Progenitor cell of endocrine pancreas (in vitro differentiated cells): ENCODE data around the gene KCNIP1. TPM values are rescaled to one million over a fixed set of nuclear protein-coding genes. Genes with fewer than 3 reads are reported as not detected.

Experiments
- DNase-seq: peaks from one replicate; pipeline ENCODE4 v3.0.0; 2021; ENCODE audit warnings: low spot score; ENCODE audit not compliant: unreplicated experiment
- H3K27ac Mint-ChIP-seq: 2 replicates; pipeline ENCODE4 v1.8.0; 2021; ENCODE audit warnings: mild to moderate bottlenecking, moderate library complexity, mixed read lengths
- H3K27me3 Mint-ChIP-seq: 2 replicates; pipeline ENCODE4 v1.8.0; 2021; ENCODE audit warnings: mixed read lengths
- H3K36me3 Mint-ChIP-seq: 2 replicates; pipeline ENCODE4 v1.8.0; 2022; ENCODE audit warnings: mixed read lengths; ENCODE audit not compliant: insufficient read depth
- H3K4me1 Mint-ChIP-seq: 2 replicates; pipeline ENCODE4 v1.8.0; 2021; ENCODE audit warnings: low read depth, mixed read lengths
- H3K4me3 Mint-ChIP-seq: 2 replicates; pipeline ENCODE4 v1.8.0; 2021; ENCODE audit warnings: low read depth, mild to moderate bottlenecking, moderate library complexity, mixed read lengths
- H3K9me3 Mint-ChIP-seq: 2 replicates; pipeline ENCODE4 v1.8.0; 2021; ENCODE audit warnings: low read depth, mixed read lengths
- total RNA-seq: library from RNA; stranded (reverse); gene quantifications from 2 replicates; pipeline ENCODE4 v1.2.1, GENCODE V29; 2021
- TF ChIP-seq, protein P1 (sequence below): fragments of 200-600 bp; sonication (generic); IDR thresholded peaks from one replicate; pipeline ENCODE4 v1.5.0; 2021; ENCODE audit warnings: antibody characterized with exemption, mild to moderate bottlenecking; ENCODE audit not compliant: unreplicated experiment

The KCNIP1 gene
- total RNA-seq, 1 donor from 2014 or later = 18.2 TPM

DNA sequence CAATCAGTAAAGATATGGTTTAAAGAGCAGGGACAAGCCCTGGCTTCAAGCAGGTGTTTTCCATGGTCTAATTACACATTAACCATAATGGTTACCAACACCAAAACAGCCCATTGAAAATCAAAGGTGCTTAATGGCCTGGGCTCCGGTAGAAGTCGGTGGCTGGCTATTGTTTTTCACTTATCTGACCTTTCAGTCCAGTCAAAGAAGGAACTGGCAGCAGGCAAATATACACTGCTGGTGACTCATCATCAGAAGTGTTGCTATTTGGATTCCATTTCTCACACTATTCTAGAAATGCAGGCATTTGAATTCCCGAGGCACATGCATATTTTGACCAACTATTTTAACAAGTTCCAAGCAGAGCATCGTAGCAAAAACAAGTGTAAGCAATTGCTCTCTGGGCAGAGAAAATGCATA lies 253.4 kb downstream of the KCNIP1 start:
- Mint-ChIP-seq H3K27ac (peak overlapping the region; percentile 92), H3K9me3 (peaks cover 3% of the 10 kb centered on the region), H3K4me3 (no peak overlapping the region), H3K27me3 (peaks cover 3% of the 10 kb centered on the region), H3K4me1 (peaks cover 41% of the 10 kb centered on the region), H3K36me3 (no peaks in the 10 kb centered on the region)
- no peak for DNase-seq
- TF ChIP-seq, protein P1, sequence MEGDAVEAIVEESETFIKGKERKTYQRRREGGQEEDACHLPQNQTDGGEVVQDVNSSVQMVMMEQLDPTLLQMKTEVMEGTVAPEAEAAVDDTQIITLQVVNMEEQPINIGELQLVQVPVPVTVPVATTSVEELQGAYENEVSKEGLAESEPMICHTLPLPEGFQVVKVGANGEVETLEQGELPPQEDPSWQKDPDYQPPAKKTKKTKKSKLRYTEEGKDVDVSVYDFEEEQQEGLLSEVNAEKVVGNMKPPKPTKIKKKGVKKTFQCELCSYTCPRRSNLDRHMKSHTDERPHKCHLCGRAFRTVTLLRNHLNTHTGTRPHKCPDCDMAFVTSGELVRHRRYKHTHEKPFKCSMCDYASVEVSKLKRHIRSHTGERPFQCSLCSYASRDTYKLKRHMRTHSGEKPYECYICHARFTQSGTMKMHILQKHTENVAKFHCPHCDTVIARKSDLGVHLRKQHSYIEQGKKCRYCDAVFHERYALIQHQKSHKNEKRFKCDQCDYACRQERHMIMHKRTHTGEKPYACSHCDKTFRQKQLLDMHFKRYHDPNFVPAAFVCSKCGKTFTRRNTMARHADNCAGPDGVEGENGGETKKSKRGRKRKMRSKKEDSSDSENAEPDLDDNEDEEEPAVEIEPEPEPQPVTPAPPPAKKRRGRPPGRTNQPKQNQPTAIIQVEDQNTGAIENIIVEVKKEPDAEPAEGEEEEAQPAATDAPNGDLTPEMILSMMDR = no peak

GRCh38 chr5:170757669-170758068 lies 253.8 kb downstream of the KCNIP1 start:
- Mint-ChIP-seq H3K4me3 (peak overlapping the region; percentile 20), H3K27ac (peak overlapping the region; percentile 92), H3K27me3 (peaks cover 1% of the 10 kb centered on the region), H3K9me3 (peaks cover 3% of the 10 kb centered on the region), H3K36me3 (no peaks in the 10 kb centered on the region), H3K4me1 (peaks cover 40% of the 10 kb centered on the region)
- no peak for DNase-seq
- TF ChIP-seq, protein P1 = no peak

DNA sequence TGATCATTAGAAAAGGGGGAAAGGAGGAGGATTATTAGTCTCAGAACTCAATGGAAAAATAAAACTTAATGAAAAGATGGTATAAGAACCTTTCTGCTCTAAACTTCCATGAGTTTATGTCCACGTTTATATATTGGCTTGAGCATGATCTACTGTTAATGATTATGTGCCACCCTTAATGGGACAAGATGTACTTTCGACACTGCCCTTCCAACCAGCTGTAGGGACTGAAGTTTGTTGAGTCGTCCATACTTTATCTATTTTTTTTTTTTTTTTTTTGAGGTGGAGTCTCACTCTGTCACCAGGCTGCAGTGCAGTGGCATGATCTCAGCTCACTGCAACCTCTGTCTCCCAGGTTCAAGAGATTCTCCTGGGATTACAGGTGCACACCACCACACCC lies 254.7 kb downstream of the KCNIP1 start:
- Mint-ChIP-seq H3K27ac (peak overlapping the region; percentile 92), H3K27me3 (no peaks in the 10 kb centered on the region)

GRCh38 chr5:170760113-170760512 lies 256.3 kb downstream of the KCNIP1 start:
- no peak for DNase-seq
- Mint-ChIP-seq H3K36me3 (no peaks in the 10 kb centered on the region), H3K9me3 (peaks cover 3% of the 10 kb centered on the region), H3K27ac (no peak overlapping the region), H3K4me3 (no peak overlapping the region), H3K4me1 (peaks cover 35% of the 10 kb centered on the region), H3K27me3 (no peaks in the 10 kb centered on the region)
- TF ChIP-seq, protein P1 = no peak

More for the DNA sequence above, 254.7 kb downstream of the KCNIP1 start:
- DNase-seq = no peak
- Mint-ChIP-seq H3K4me1 (peaks cover 38% of the 10 kb centered on the region), H3K9me3 (peaks cover 3% of the 10 kb centered on the region), H3K4me3 (no peak overlapping the region), H3K36me3 (no peaks in the 10 kb centered on the region)
- TF ChIP-seq, protein P1 = no peak

GRCh38 chr5:170761048-170761707 lies 257.4 kb downstream of the KCNIP1 start:
- DNase-seq = no peak
- H3K27ac Mint-ChIP-seq = no peak overlapping the region
- peaks cover 3% of the 10 kb centered on the region for H3K9me3 Mint-ChIP-seq
- H3K36me3 Mint-ChIP-seq = no peaks in the 10 kb centered on the region
- TF ChIP-seq, protein P1 = no peak
- H3K4me3 Mint-ChIP-seq = no peak overlapping the region
- H3K4me1 Mint-ChIP-seq = peaks cover 32% of the 10 kb centered on the region
- H3K27me3 Mint-ChIP-seq = no peaks in the 10 kb centered on the region
